ENCODE measurements around the gene RNF103. TPM values are rescaled to one million over a fixed set of nuclear protein-coding genes. Genes with fewer than 3 reads are reported as not detected.

RNF103 gene
- total and polyA plus RNA-seq, 8 donors, result 7.8 to 132 (median 28.6) TPM

DNA sequence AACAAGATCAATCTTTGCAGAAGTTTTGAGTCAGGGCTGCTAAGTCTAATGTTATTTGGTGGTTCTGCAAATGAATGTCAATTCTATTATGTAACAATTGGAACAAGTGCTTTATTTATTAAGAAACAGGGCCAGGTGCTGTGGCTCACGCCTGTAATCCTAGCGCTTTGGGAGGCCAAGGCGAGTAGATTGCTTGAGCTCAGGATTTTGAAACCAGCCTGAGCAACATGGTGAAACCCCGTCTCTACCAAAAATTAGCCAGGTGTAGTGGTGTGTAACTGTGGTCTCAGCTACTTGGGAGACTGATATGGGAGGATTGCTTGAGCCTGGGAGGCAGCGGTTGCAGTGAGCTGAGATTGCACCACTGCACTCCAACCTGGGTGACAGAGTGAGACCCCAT, 13.2 kb upstream of the RNF103 start:
- Histone ChIP-seq H3K27me3 (no peaks in the 10 kb centered on the region), H3K9me3 (peaks cover 0 to 9% (median 0%) of the 10 kb centered on the region in 4 donors), H3K4me1 (peaks cover 11 to 22% (median 17%) of the 10 kb centered on the region in 4 donors), H3K4me3 (no peak overlapping the region), H3K27ac (no peak overlapping the region), H3K36me3 (no peaks in the 10 kb centered on the region)
- TF ChIP-seq POLR2AphosphoS5 (IDR thresholded peaks at IDR 0.05) (no peak), POLR2A (IDR thresholded peaks at IDR 0.05) (no peak), EP300 (IDR thresholded peaks at IDR 0.05) (no peak)
- TF ChIP-seq, protein P1, sequence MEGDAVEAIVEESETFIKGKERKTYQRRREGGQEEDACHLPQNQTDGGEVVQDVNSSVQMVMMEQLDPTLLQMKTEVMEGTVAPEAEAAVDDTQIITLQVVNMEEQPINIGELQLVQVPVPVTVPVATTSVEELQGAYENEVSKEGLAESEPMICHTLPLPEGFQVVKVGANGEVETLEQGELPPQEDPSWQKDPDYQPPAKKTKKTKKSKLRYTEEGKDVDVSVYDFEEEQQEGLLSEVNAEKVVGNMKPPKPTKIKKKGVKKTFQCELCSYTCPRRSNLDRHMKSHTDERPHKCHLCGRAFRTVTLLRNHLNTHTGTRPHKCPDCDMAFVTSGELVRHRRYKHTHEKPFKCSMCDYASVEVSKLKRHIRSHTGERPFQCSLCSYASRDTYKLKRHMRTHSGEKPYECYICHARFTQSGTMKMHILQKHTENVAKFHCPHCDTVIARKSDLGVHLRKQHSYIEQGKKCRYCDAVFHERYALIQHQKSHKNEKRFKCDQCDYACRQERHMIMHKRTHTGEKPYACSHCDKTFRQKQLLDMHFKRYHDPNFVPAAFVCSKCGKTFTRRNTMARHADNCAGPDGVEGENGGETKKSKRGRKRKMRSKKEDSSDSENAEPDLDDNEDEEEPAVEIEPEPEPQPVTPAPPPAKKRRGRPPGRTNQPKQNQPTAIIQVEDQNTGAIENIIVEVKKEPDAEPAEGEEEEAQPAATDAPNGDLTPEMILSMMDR (IDR thresholded peaks at IDR 0.05), result no peak
- WGBS, 5 donors, result 53 to 85% (median 66%) methylated on average over 5 of the region's 5 CpGs
- intact Hi-C loops (cut with DNase I; ENCODE audit: low total_unique reads), result no loop called here
- DNase-seq, result no peak

DNA sequence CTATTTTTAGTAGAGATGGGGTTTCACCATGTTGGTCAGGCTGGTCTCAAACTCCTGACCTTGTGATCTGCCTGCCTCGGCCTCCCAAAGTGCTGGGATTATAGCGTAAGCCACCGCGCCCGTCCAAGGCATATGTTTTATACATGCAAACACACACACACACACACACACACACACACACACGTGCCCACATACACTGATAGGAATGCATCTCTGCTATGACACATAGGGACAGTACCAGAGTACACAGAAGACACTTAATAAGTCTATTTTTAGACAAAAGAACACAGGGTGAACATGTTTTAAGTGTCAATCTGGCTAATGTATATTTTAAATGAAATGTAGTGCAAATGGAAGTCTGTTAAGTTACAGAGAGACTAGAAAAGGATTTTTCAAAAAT, 10.7 kb upstream of the RNF103 start:
- Histone ChIP-seq H3K4me1 (peaks cover 14 to 30% (median 23%) of the 10 kb centered on the region in 4 donors), H3K9me3 (no peaks in the 10 kb centered on the region), H3K27ac (peak overlapping the region in 1 of 5 donors; percentile 81), H3K4me3 (no peak overlapping the region), H3K27me3 (no peaks in the 10 kb centered on the region), H3K36me3 (no peaks in the 10 kb centered on the region)
- intact Hi-C loops (cut with DNase I; ENCODE audit: low total_unique reads), result no loop called here
- TF ChIP-seq POLR2A (IDR thresholded peaks at IDR 0.05) (no peak), POLR2AphosphoS5 (IDR thresholded peaks at IDR 0.05) (no peak), EP300 (IDR thresholded peaks at IDR 0.05) (no peak)
- TF ChIP-seq, protein P1 (IDR thresholded peaks at IDR 0.05), result no peak
- no peak for DNase-seq
- 90 to 94% (median 93%) methylated on average over 6 of the region's 6 CpGs for WGBS, 5 donors

DNA sequence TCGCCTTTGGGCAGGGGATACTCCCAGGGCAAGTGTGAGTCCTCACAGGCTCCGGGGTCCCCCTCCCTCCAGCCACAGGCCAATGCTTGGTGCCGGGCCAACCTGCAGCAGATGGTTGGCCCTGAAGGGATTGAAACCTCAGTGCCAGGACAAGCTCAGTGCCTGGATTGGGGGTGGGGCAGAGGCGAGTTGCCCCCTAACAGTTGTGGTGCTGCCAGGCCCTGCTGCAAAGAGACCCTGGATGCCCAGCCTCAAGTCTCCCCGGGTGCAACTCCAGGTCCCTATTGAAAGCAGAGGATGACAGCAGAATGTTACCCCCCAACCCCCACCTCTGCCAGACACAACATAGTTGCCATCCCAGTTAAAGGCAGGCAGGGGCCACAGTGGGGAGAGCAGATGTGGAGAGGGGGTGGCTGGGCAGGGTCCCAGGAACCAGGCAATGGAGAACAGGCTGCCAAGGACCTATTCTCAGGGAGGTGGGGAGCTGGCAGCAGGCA, 9.5 kb upstream of the RNF103 start:
- peak; percentile 16 to 49 for DNase-seq
- Histone ChIP-seq H3K4me3 (no peak overlapping the region), H3K27ac (peak overlapping the region; percentile 72 to 91 (median 81)), H3K9me3 (no peaks in the 10 kb centered on the region), H3K4me1 (peaks cover 20 to 39% (median 27%) of the 10 kb centered on the region in 4 donors), H3K27me3 (no peaks in the 10 kb centered on the region), H3K36me3 (no peaks in the 10 kb centered on the region)
- intact Hi-C loops (cut with DNase I; ENCODE audit: low total_unique reads), result no loop called here
- TF ChIP-seq POLR2A (IDR thresholded peaks at IDR 0.05), result no peak
- TF ChIP-seq POLR2AphosphoS5 (IDR thresholded peaks at IDR 0.05), result no peak
- TF ChIP-seq, protein P1 (IDR thresholded peaks at IDR 0.05), result no peak
- TF ChIP-seq EP300 (IDR thresholded peaks at IDR 0.05), result no peak
- WGBS, 5 donors, result 49 to 62% (median 56%) methylated on average over 4 to 5 of the region's 5 CpGs

DNA sequence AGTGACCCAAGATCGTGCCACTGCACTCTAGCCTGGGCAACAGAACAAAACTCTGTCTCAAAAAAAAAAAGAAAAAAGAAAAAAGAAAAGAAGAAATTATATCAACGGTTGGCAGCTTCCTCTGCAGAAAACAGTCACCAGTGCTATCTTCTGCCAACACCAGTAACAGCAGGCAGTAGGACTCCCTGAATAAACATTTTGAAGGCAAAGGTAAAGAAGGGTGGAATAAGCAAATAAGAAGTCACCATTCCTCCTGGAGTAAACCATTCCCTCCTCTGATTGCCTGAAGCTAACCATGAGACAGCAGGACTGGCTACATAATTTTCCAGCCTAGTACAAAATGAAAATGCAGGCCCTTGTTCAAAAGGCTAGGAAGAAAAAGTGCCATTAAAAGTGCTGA, 9.0 kb upstream of the RNF103 start:
- 14 to 55% (median 22%) methylated on average over 2 of the region's 2 CpGs for WGBS, 5 donors
- Histone ChIP-seq H3K36me3 (no peaks in the 10 kb centered on the region), H3K9me3 (no peaks in the 10 kb centered on the region), H3K27me3 (no peaks in the 10 kb centered on the region), H3K27ac (peak overlapping the region; percentile 72 to 91 (median 81)), H3K4me1 (peaks cover 23 to 44% (median 33%) of the 10 kb centered on the region in 4 donors), H3K4me3 (peak overlapping the region in 1 of 4 donors; percentile 2)
- DNase-seq, result peak in 1 of 2 donors; percentile 84
- intact Hi-C loops (cut with DNase I; ENCODE audit: low total_unique reads), result no loop called here
- TF ChIP-seq POLR2A (IDR thresholded peaks at IDR 0.05), result no peak
- TF ChIP-seq POLR2AphosphoS5 (IDR thresholded peaks at IDR 0.05), result peak in 2 of 3 donors; percentile 59 to 70

DNA sequence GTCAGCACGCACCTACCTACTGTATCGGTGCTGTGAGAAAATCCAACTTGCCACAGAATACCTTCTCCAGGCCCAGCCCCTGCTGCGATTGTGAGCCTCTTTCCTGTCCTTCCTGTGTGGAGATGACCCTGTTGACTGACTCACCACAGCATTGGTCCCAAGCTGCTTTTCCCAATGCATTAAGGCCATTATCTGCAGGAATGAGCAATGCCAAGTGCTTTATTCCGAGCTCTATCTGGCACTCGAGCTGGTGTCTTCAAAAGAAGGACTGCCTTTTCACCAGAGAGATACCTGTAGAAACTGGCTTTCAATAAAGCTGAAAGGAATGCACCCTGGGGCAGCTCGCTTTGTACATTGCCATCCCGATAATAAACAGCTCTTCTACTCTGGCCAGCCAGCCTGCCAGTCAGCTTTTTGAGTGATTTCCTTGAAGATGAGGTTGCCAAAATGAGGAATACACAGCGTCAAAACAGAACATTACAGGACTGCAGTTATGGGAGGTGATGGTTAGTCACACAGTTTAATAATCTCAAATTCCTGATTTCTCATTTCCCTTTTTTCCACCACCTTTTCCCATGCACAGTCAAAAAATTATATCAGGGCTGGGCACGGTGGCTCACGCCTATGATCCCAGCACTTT, 8.3 kb upstream of the RNF103 start:
- Histone ChIP-seq H3K27me3 (no peaks in the 10 kb centered on the region), H3K4me1 (peaks cover 28 to 48% (median 36%) of the 10 kb centered on the region in 4 donors), H3K36me3 (no peaks in the 10 kb centered on the region), H3K27ac (peak overlapping the region; percentile 53 to 91 (median 81)), H3K9me3 (no peaks in the 10 kb centered on the region), H3K4me3 (peak overlapping the region in 1 of 4 donors; percentile 2)
- WGBS, 5 donors, result 42 to 67% (median 47%) methylated on average over 10 of the region's 10 CpGs
- TF ChIP-seq POLR2A (IDR thresholded peaks at IDR 0.05), result no peak
- no peak for TF ChIP-seq EP300 (IDR thresholded peaks at IDR 0.05)
- TF ChIP-seq POLR2AphosphoS5 (IDR thresholded peaks at IDR 0.05), result no peak
- TF ChIP-seq, protein P1 (IDR thresholded peaks at IDR 0.05), result no peak
- intact Hi-C loops (cut with DNase I; ENCODE audit: low total_unique reads), result no loop called here
- no peak for DNase-seq

Measured in stomach (tissue), 9 donors.